SK-N-SH treated with all-trans-retinoic acid at 6 μM for 48 hours (cell line): ENCODE measurements around the gene ZDHHC8.

ENCODE experiments used
- ARNTL ChIP-seq: fragments of 450-650 bp; formaldehyde crosslinking; IDR thresholded peaks from 2 replicates; pipeline ENCODE4 v1.5.0; 2020; ENCODE audit warnings: low read depth, mild to moderate bottlenecking, moderate library complexity, borderline replicate concordance
- CSDC2 ChIP-seq: fragments of 250-450 bp; sonication (Bioruptor Pico); IDR thresholded peaks from 2 replicates; pipeline ENCODE4 v1.5.0; 2020; ENCODE audit warnings: mild to moderate bottlenecking, moderate library complexity
- ESRRG ChIP-seq: fragments of 250-450 bp; sonication (Bioruptor Pico); IDR thresholded peaks from 2 replicates; pipeline ENCODE4 v1.6.1; 2021; ENCODE audit warnings: mild to moderate bottlenecking
- GLIS3 ChIP-seq: fragments of 250-450 bp; sonication (Bioruptor Pico); IDR thresholded peaks from 2 replicates; pipeline ENCODE4 v1.5.0; 2020; ENCODE audit warnings: mild to moderate bottlenecking, moderate library complexity
- OSR1 ChIP-seq: fragments of 250-450 bp; sonication (Bioruptor Pico); IDR thresholded peaks from 2 replicates; pipeline ENCODE4 v1.8.0; 2022; ENCODE audit warnings: moderate library complexity, mild to moderate bottlenecking, inconsistent platforms
- TOX ChIP-seq: fragments of 250-450 bp; sonication (Bioruptor Pico); IDR thresholded peaks from 2 replicates; pipeline ENCODE4 v1.8.0; 2021; ENCODE audit warnings: mild to moderate bottlenecking, moderate library complexity, borderline replicate concordance
- TF ChIP-seq, protein P1 (sequence below): fragments of 250-450 bp; sonication (Bioruptor Pico); IDR thresholded peaks from 2 replicates; pipeline ENCODE4 v1.5.1; 2021; ENCODE audit warnings: mild to moderate bottlenecking, moderate library complexity
- TF ChIP-seq, protein P2 (sequence below): fragments of 250-450 bp; sonication (Bioruptor Pico); IDR thresholded peaks from 2 replicates; pipeline ENCODE4 v1.8.0; 2020; ENCODE audit warnings: mild to moderate bottlenecking, moderate library complexity, borderline replicate concordance

DNA sequence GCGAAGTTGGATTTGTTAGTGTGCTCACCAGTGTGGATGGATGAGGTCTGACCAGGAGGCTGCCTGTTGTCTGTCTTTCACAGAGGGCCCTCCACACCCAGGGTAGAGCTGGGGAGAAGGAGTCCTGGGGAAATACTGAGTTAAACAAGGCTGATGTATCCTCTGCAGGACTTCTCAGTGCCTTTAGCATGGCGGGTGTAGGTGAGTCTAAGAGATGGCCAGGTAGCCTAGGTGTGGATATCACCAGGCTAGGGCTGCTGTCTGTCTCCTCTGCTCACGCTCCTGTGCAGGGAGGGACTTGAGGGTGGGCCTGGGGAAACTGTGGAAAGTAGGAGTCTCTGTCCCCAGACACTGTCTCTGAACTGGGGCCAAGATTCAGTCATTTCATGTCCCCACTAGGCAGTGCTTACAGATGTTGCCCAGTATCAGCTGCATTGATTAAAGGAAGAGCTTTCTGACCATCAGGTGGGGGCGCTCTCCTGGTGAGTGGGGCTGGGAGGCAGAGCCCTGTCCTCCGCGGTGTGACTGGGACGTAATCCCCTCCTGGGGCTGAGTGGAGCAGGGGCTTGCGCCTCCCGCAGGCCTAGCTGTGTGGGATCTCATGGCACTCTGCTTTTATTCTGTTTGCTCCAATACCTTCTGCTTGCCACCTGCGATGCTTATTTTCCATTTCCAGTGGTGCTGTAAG, 54.7 kb downstream of the ZDHHC8 start:
- no peak for TF ChIP-seq CSDC2 (CRISPR knock-in tag)
- TF ChIP-seq, protein P1, sequence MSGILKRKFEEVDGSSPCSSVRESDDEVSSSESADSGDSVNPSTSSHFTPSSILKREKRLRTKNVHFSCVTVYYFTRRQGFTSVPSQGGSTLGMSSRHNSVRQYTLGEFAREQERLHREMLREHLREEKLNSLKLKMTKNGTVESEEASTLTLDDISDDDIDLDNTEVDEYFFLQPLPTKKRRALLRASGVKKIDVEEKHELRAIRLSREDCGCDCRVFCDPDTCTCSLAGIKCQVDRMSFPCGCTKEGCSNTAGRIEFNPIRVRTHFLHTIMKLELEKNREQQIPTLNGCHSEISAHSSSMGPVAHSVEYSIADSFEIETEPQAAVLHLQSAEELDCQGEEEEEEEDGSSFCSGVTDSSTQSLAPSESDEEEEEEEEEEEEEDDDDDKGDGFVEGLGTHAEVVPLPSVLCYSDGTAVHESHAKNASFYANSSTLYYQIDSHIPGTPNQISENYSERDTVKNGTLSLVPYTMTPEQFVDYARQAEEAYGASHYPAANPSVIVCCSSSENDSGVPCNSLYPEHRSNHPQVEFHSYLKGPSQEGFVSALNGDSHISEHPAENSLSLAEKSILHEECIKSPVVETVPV (CRISPR knock-in tag), result no peak
- TF ChIP-seq TOX (CRISPR knock-in tag), result no peak
- no peak for TF ChIP-seq ESRRG (CRISPR knock-in tag)
- TF ChIP-seq, protein P2, sequence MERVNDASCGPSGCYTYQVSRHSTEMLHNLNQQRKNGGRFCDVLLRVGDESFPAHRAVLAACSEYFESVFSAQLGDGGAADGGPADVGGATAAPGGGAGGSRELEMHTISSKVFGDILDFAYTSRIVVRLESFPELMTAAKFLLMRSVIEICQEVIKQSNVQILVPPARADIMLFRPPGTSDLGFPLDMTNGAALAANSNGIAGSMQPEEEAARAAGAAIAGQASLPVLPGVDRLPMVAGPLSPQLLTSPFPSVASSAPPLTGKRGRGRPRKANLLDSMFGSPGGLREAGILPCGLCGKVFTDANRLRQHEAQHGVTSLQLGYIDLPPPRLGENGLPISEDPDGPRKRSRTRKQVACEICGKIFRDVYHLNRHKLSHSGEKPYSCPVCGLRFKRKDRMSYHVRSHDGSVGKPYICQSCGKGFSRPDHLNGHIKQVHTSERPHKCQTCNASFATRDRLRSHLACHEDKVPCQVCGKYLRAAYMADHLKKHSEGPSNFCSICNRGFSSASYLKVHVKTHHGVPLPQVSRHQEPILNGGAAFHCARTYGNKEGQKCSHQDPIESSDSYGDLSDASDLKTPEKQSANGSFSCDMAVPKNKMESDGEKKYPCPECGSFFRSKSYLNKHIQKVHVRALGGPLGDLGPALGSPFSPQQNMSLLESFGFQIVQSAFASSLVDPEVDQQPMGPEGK (CRISPR knock-in tag), result no peak
- TF ChIP-seq GLIS3 (CRISPR knock-in tag), result no peak
- TF ChIP-seq ARNTL (CRISPR knock-in tag), result no peak
- no peak for TF ChIP-seq OSR1 (CRISPR knock-in tag)
